Measurements from ENCODE around the gene F7.
"Not testable (repeated sequence)": the region's sequence is repeated elsewhere in the genome, so short reads cannot be mapped to it uniquely, and the experiment has no call there.

The F7 gene

GRCh38 chr13:113157206-113157928 is 51.8 kb downstream of the F7 start:
- no peak for DNase-seq

- no peak for DNase-seq
Observed at GRCh38 chr13:113157929-113158747, 52.5 kb downstream of the F7 start, which contains the start of gene PROZ. Gene PROZ (plus strand): TSS chr13:113158648. CDS start chr13:113158661, 13 bp downstream.

GRCh38 chr13:113158946-113159345 is 53.4 kb downstream of the F7 start:
- DNase-seq = no peak

GRCh38 chr13:113159701-113160100 is 54.1 kb downstream of the F7 start:
- no peak for DNase-seq

- no peak for DNase-seq
Observed at GRCh38 chr13:113160983-113161382, 55.4 kb downstream of the F7 start.

GRCh38 chr13:113161433-113161832 is 55.8 kb downstream of the F7 start:
- DNase-seq = no peak

GRCh38 chr13:113161975-113162374 is 56.4 kb downstream of the F7 start:
- DNase-seq = not testable (repeated sequence)

- no peak for DNase-seq
Observed at GRCh38 chr13:113162783-113163685, 57.4 kb downstream of the F7 start.

- no peak for DNase-seq
Observed at GRCh38 chr13:113164492-113164891, 58.9 kb downstream of the F7 start.

- no peak for DNase-seq
Observed at GRCh38 chr13:113166266-113166665, 60.7 kb downstream of the F7 start.

GRCh38 chr13:113166681-113167080 is 61.1 kb downstream of the F7 start:
- DNase-seq = no peak

GRCh38 chr13:113167155-113167554 is 61.6 kb downstream of the F7 start:
- DNase-seq = no peak

- DNase-seq = no peak
Observed at GRCh38 chr13:113167575-113167974, 62.0 kb downstream of the F7 start.

GRCh38 chr13:113168211-113168610 is 62.6 kb downstream of the F7 start:
- DNase-seq = no peak

- no peak for DNase-seq
Observed at GRCh38 chr13:113169277-113170272, 64.0 kb downstream of the F7 start.

Data from activated naive CD4-positive, alpha-beta T cell treated with anti-CD3 and anti-CD28 coated beads, Interleukin-2, amount 50 U/mL, for 16 hours (primary cell).